Measurements from ENCODE around the gene EPB41L5. TPM values are rescaled to one million over a fixed set of nuclear protein-coding genes. Genes with fewer than 3 reads are reported as not detected.
A peak's percentile ranks its signal among the peaks of the same experiment; 100 is the strongest.

The EPB41L5 gene
- total RNA-seq, 1 experiment from 2014 or later: 34.9 TPM

GRCh38 chr2:120223034-120223912 is 210.4 kb downstream of the EPB41L5 start, which contains the start of gene TMEM185B:
TSS of gene TMEM185B (minus strand) at chr2:120223400. CDS start at chr2:120222976, 424 bp downstream.
- DNase-seq (ENCODE audit: low spot score) (peak; percentile 82), ATAC-seq (peak; percentile 89)
- CTCF ChIA-PET: interaction anchor here (0.7 to 1.2 kb wide), 9 partner anchors 9 to 90 kb away, joined by 3 to 11 read pairs (median 5); partner anchors contain the start of gene RALB
- Mint-ChIP-seq H3K27ac (no peak within 1 kb of the TSS), H3K36me3 (peaks cover 22% of the 10 kb centered on the region), H3K4me1 (peaks cover 11% of the 10 kb centered on the region), H3K4me3 (peak within 1 kb of the TSS; percentile 65), H3K9me3 (peaks cover 11% of the 10 kb centered on the region), H3K27me3 (ENCODE audit: low read depth) (peaks cover 51% of the 10 kb centered on the region)
- POLR2A ChIA-PET: interaction anchor here (1.0 kb wide), 1 partner anchor 29 kb away, joined by 3 read pairs; the partner anchor contains the start of gene RALB
- TF ChIP-seq ETV6 (CRISPR knock-in tag; IDR thresholded peaks at IDR 0.05) (peak; percentile 100), NFE2L1 (CRISPR knock-in tag; IDR thresholded peaks at IDR 0.05) (peak; percentile 97), E2F1 (CRISPR knock-in tag; IDR thresholded peaks at IDR 0.05) (peak; percentile 96), SMAD3 (CRISPR knock-in tag; IDR thresholded peaks at IDR 0.05; ENCODE audit: borderline replicate concordance) (peak; percentile 97), TCF7 (CRISPR knock-in tag; IDR thresholded peaks at IDR 0.05; ENCODE audit: low read depth) (peak; percentile 98), JUN (CRISPR knock-in tag; IDR thresholded peaks at IDR 0.05) (peak; percentile 98), ESRRA (CRISPR knock-in tag; IDR thresholded peaks at IDR 0.05; ENCODE audit: borderline replicate concordance) (peak; percentile 98), MAX (CRISPR knock-in tag; IDR thresholded peaks at IDR 0.05) (peak; percentile 97), ZNF232 (CRISPR knock-in tag; IDR thresholded peaks at IDR 0.05) (peak; percentile 99), PRRX2 (CRISPR knock-in tag; IDR thresholded peaks at IDR 0.05) (no peak), USF1 (CRISPR knock-in tag; IDR thresholded peaks at IDR 0.05) (peak; percentile 94), AFF4 (CRISPR knock-in tag; IDR thresholded peaks at IDR 0.05; ENCODE audit: borderline replicate concordance) (no peak; the same call in 1 of the 2 replicates), NFYB (CRISPR knock-in tag; conservative IDR thresholded peaks at IDR 0.05; ENCODE audit: low read depth) (peak; percentile 68), FOXK1 (CRISPR knock-in tag; IDR thresholded peaks at IDR 0.05) (peak; percentile 98), ZMAT4 (CRISPR knock-in tag; IDR thresholded peaks at IDR 0.05) (no peak), FOXJ3 (CRISPR knock-in tag; IDR thresholded peaks at IDR 0.05; ENCODE audit: borderline replicate concordance) (no peak), ZNF425 (CRISPR knock-in tag; conservative IDR thresholded peaks at IDR 0.05) (no peak), CREM (CRISPR knock-in tag; IDR thresholded peaks at IDR 0.05) (peak; percentile 94), TEAD4 (CRISPR knock-in tag; IDR thresholded peaks at IDR 0.05) (peak; percentile 89; the same call in 1 of the 2 replicates), CTCF (IDR thresholded peaks at IDR 0.05) (no peak), ZNF416 (CRISPR knock-in tag; IDR thresholded peaks at IDR 0.05) (no peak), ZNF263 (CRISPR knock-in tag; IDR thresholded peaks at IDR 0.05; ENCODE audit: low read depth) (peak; percentile 94), MYBL2 (CRISPR knock-in tag; IDR thresholded peaks at IDR 0.05) (peak; percentile 94; the same call in 1 of the 2 replicates), ZNF219 (CRISPR knock-in tag; IDR thresholded peaks at IDR 0.05; ENCODE audit: borderline replicate concordance) (peak; percentile 97), NFATC4 (CRISPR knock-in tag; IDR thresholded peaks at IDR 0.05) (no peak), TP53 (CRISPR knock-in tag; IDR thresholded peaks at IDR 0.05) (peak; percentile 100), EMX1 (CRISPR knock-in tag; IDR thresholded peaks at IDR 0.05) (no peak), NR1H2 (CRISPR knock-in tag; IDR thresholded peaks at IDR 0.05) (no peak; the same call in 1 of the 2 replicates)
